DMS53 treated with DMSO at 0.1 percent for 48 hours (cell line): ENCODE results near the gene COMMD8.
A peak's percentile ranks its signal among the peaks of the same experiment; 100 is the strongest.
"Not testable (repeated sequence)": the region's sequence is repeated elsewhere in the genome, so short reads cannot be mapped to it uniquely, and the experiment has no call there.

Experiments
- DNase-seq: peaks from one replicate; lab custom pipeline; 2025; ENCODE audit not compliant: unreplicated experiment; lab: John Stamatoyannopoulos, UW

COMMD8 gene

DNA sequence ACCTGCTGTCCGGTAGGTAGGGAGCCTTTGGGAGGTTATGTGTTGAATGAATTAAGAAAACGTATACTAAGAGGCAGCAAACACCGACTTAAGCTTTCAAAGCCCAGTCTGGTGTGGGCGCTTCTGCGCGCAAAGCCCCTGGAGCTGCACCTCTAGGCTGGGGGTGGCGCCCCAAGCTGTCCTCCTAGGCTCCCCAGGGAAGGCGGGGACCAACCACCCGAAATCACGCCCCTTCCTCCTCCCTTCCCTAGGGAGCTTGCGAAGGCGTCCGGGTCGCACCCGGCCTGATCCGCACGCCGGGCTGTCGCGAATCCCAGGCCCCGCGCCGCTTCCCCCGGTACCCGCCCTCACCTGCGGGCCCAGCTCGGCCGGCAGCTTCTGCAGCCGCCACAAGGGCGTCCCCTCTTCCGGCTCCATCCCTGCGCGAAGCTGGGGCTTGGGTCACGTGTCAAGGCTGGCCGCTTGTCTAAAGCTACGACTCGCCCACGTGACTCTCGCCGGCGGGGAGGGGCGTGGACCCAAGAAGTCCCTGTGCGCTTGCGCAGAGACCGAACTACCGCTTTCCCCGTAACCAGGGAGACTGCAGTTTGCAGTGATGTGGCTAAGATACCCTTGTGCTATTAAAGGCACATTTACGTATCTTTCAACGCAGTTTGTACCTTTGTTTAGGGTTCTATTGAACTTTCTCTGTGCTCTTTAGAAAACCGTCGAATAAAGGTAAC lies at the start of gene COMMD8:
Gene COMMD8 (minus strand): TSS at position 468 of the 722 bp plus-strand sequence. CDS start 51 bp downstream, at position 417.
- peak; percentile 97 for DNase-seq

DNA sequence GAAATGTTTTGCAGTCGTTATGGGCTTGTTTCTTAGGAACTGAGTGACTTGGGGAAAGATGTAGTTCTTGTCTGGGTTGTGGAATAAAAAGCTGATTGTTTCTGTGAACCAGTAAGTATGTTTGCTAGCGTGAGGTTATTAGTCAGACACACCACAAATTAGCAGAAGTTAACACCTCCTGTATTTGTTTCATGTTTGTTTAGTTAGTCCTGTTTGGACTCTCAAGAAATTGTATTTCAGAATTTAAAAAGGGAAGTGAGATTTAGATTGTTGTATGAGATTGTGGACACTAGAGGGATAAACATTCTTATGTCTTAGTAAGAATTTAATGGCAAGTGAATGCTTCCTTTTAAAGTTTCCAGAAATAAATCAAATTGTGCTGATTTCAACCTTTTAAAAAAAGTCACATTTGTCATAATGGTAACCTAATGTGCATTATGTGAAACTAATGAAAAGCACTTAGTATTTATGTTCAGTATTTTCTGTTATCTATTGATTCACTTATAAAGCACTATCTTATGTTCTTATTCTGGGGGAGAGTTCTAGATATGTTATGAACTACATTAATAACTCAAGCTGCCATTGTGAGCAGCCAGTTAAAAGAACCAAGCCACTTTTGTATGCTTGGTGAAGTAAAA lies 47.1 kb upstream of the COMMD8 start:
- no peak for DNase-seq

DNA sequence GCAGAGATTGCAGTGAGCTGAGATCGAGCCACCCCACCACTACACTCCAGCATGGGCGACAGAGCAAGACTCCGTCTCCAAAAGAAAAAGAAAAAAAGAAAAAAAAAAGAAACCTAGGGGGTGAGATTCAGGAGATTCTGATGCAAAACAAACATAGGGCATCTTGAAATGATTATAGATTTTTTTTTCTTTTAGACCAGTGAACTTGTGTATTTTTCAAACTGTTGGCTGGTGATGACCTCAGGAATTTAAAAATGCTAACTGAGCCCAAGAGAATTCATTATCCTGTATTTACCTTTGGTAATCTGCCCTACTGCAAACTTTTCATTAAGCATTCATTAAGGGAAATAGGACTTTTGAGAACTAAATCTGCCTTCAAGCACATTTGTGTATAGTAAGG lies 42.2 kb upstream of the COMMD8 start:
- no peak for DNase-seq

DNA sequence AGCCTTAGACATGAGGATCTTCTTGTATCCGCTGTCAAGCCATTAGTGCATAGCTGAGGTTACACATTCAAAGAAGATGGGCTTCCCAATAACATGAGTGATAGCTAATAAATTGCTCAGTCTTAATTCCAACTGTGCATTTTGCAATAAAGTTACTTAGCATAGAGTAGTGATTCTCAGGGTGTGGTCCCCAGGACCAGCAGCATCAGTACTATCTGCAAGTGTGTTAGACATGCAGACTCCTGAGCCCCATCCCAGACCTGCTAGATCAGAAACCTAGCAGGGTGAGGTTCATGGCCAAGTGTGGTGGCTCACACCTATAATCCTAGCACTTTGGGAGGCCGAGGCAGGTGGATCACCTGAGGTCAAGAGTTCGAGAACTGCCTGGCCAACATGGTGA lies 41.6 kb upstream of the COMMD8 start:
- DNase-seq: no peak

DNA sequence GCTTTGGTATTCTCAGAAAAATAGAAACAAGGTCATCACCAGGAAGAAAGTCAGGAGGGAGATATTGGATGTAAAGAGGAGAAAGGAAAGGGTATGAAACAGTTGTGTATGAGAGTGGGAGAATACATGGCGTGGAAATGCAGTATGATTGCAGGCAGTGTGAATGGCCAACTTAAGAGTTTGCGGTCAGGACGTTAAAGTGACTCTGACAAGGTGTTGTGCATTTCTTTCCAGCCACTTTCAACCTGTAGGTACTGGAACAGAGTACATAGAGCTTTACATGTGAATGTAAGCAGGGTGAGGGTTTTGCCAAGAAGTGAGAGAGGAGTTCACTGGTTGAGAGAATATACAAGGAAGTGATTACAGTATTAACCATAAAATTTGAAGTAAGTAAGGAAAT lies 37.3 kb upstream of the COMMD8 start:
- DNase-seq: no peak

DNA sequence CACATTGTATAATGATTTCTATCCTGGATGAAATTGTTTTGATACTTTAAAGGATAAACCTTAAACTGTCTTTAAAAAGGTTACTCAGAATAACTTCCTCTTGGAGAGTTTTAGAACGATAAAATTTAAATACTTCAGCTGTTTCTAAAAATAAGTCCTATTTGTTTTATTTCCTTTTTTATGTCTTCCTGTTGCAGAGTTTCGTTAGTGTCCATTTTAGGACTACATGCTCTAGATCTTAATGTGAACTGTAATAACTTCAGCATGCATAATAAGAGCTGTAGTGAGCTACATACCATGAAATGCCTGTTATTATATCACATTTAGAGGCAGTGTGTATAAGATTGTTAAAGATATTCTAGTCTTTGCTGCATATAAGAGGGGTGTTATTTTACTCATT lies 36.2 kb upstream of the COMMD8 start:
- no peak for DNase-seq

DNA sequence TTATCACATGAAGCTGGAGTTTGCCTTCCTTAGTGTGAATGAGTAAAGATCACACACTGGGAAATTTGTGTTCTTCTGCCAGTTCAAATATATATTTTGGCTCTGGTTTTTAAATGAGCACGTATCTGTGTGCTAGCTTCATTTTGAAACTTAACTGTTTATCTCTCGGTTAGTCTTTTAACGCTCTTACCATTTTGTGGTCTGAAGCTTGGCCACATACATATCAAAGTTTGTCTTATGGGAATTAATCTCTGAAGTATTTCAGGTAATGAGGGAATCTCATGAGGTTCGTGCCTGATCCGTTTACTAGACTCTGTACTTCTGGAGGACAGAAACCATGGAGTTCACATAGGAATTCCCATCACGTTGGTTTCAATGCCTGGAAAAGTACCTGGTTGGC lies 35.4 kb upstream of the COMMD8 start:
- DNase-seq: no peak

DNA sequence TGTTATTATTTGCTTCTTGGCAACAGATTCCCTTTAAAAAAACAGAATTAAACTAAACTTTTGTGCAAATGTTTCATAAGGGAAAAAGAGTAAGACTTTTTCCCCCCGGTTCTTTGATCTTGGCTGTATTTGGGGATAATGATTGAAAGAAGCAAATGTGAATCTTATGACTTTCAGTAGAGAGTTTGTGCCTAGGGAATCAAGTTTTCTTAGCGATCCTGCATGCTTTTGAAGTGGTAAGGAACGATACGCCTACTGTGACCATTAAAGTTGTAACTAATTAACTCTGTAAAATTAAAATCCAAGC lies 30.6 kb upstream of the COMMD8 start:
- DNase-seq: no peak

DNA sequence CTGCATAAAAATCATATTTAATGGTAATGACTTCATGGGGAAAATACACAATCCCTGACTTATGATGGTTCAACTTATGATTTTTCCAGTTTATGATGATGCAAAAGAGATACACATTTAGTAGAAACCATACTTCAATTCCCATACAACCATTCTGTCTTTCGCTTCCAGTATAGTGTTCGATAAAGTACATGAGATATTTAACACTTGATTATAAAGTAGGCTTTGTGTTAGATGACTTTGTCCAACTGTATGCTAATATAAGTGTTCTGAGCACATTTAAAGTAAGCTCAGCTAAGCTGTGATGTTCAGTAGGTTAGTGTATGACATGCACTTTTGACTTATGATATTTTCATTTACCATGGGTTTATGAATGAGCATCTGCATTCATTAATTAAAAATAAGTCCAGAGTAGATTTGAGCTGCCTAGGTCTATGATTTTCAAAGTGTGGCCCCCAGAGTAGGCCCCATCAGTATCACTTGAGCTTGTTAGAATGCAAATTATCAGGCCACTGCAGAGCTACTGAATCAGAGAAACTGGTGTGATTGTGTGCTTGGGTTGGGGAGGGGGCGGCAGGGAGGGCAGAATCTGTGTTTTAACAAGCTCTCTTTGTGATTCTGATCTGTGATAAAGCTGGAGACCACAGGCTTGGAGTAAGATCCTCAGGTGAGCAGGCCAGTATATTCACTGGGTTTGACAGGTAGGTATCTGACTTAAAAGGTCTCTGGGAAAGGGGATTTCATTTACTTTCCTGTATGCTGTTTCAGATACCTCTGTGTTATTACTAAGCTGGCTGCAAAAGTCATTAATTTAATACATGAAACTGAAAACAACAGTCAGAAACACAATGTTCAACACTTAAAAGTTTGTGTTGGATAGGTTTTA lies 30.0 kb upstream of the COMMD8 start:
- DNase-seq: no peak

DNA sequence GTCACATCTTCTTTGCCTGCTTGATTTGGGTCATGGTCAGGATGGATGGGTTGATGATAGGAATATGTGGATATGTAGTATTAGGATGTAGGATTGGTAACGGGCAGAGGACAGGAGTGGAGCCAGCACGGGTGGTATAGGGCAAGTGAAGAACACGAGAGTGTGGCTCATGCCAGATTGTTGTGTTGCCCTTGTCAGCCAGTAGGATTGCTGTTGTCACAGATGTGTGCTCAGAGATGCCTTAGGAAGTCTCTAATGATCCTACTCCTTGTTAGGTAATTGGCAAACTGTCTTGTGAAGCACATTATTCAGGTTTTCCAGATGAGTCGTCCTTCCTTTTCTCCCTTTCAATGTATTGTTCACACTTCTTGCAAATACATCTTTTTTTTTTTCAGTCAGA lies 27.0 kb upstream of the COMMD8 start:
- DNase-seq: peak; percentile 15

DNA sequence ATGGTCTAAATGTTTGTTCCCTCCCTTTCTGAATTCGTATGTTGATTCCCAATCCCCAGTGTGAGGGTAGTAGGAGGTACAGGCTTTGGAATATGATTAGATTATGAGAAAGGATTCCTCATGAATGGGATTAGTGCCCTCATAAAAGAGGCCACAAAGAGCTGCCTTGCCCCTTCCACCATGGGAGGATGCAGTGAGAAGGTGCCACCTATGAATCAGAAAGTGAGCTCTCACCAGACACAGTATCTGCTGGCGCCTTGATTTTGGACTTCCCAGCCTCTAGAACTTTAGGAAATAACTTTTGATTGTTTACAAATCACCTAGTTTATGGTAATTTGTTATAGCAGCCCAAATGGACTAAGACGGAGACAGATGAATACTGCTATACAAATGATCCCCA lies 25.2 kb upstream of the COMMD8 start:
- no peak for DNase-seq

DNA sequence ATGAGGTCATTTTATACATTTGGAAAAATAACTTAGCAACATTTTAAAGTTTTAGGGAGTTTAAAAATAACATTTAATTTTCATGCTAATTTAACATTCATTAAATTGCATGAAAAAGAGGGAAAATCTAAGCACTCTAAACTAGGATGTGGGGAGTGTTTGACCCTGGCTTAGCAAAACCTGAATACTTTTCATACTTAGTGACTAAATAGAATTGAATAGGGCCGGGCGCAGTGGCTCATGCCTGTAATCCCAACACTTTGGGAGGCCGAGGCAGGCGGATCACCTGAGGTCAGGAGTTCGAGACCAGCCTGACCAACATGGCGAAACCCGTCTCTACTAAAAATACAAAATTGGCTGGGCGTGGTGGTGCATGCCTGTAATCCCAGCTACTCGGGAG lies 23.2 kb upstream of the COMMD8 start:
- DNase-seq: not testable (repeated sequence)

DNA sequence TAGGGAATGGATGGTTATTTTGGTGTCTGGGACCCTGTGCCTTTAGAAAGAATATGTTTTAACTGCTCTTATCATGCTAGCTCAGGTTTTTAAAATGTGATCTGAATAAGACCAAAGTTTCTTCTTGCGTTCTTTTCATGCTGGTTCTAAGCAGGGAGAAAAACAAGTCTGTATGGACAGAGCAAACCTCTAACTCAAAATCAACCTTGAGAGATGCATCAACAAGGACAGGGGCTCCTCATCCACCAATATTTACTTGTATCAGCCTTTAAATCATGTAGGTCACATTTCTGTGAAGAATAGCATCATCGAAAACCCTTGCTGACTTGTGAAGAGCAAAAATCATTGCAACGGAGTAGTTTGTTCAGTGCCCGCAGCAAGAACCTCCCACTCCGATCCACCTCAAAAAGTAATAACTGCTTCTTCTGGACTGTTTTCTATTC lies 22.8 kb upstream of the COMMD8 start:
- DNase-seq: no peak

DNA sequence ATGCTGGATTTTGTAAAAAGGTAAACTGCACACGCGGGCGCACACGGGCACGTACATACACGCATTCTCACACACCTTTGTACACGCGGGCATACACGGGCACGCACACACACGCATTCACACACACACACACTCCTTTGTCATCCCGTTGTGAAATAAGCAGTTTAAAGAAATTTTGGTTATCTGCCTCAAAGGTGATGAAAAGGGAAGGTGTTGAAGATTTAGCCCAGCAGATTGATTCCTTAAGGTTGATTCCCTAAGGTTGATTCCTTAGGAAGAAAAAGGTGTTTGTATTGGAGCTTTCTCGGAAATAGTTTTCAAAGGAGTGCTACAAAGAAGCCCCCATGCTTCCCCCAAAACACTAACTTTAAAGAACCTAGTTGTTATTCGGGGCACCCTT lies 22.3 kb upstream of the COMMD8 start:
- no peak for DNase-seq

DNA sequence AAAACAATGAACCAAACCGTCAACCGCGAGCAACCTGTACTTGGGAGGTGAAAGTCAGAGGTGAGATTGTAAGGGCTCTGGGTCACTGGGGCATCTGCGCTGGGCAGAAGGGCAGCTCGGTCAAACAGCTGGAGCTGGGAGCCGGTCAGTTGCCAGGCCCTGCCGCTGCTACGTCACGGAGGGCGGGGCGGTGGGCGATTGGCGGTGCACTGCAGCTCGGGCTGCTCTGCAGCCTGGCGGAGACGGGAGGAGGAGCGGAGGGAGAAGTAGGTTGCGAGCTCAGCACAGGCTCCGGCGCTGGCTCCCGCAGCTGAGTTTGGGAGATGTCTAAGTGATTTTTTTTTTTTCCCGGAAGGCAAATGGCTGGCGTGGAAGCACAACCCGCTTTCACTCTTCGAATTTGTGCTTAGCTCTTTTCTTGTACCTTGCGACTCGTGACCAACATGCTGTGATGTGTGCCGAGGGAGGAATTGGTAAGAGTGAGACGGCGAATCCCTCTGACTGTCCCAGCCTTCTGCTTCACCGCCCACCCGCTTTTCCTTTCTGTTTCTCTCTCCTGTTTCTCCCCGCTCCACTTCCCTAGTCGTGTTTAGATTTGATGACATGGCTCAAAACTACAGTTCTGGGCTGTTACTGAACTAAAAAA lies 21.7 kb upstream of the COMMD8 start, which contains the start of gene ATP10D:
Gene ATP10D (plus strand): TSS at position 229 of the 646 bp plus-strand sequence. CDS start 27,266 bp downstream, outside the sequence.
- DNase-seq: peak; percentile 91

DNA sequence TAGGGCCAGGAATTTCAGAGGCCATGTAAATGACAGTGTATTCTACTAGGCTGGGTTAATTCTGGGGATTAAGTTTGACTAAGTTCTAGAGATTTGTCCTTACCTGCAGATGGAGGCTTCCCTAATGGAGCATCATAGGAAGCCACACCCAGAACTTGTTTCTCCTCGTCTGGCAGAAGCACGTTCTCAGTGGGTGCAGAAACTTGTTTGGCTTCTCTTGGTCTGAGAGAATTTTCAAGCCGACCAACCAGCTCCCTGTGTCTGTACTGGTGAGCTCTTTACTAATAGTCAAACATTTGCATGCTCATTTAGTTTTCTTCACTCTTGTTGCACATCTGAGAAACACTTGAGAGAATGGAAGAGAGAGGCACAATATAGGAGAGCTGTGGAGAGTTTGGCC lies 20.7 kb upstream of the COMMD8 start:
- DNase-seq: no peak

DNA sequence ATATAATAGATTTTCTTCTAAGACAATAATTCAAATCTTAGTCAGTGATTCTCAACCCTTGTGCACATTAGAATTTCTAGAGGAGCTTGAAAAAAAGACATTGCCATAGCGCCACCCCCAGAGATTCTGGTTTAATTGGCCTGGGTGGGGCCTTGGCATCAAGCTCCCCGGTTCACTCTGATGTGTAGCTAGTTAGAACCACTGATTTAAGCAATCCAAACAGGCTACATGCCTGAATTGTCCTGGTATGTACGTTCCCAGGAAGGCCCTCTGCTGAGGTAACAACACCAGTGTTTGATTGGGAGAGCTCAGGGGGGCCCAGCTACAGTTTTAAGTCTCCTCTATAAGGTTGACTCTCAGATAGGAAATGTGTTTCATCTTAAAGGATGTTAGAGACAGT lies 20.2 kb upstream of the COMMD8 start:
- DNase-seq: no peak

DNA sequence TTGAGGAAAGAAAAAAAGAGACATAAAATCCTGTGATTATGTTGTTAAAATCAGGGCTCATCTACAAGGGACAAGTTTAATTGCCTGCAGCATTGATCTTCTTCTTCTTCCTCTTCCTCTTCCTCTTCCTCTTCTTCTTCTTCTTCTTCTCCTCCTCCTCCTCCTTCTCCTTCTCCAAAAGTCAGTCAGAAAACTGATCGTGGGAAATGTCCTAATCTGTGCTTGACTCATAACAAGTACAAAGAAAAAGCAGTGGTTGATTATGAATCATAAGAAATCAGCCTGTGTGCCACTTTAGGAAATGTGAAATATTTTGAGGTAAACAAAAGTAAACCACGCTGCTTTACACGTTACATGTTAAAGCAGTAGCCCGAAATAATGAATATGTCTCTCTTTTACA lies 18.8 kb upstream of the COMMD8 start:
- no peak for DNase-seq

DNA sequence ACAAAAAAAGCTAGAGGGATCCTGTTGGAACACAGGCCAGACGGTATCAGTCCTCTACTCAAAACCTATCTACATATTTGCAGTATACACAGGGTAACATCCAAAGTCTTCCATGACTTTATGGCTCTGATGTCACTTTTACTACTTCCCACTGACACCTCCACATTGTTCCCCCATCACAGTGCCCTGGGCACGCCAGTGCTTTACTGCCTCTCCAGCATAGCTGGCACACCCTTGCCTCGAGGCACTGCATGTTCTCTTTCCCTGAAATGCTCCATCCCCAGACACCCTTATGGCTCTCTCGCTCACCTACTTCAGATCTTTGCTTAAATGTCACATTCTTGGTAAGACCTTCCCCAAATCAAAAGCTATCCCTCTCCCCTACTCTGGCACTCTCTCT lies 15.3 kb upstream of the COMMD8 start:
- DNase-seq: no peak

DNA sequence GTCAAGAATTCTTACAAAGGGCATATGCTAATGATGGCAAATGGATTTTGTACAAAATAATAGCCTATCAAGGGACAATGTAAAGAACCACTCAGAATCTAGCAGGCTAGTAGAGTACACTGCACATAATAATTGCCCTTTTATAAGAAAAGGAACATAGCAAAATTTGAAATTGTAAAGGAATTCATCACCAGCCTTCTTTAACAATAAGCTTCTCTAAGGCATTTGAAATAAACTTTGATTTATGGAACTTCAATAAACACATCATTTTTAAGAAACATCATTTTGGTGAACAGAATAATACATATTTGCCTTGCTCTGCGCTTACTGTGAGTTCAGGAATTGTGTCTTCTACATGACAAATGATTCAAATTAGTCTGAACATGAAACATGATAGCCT lies 11.9 kb upstream of the COMMD8 start:
- no peak for DNase-seq

DNA sequence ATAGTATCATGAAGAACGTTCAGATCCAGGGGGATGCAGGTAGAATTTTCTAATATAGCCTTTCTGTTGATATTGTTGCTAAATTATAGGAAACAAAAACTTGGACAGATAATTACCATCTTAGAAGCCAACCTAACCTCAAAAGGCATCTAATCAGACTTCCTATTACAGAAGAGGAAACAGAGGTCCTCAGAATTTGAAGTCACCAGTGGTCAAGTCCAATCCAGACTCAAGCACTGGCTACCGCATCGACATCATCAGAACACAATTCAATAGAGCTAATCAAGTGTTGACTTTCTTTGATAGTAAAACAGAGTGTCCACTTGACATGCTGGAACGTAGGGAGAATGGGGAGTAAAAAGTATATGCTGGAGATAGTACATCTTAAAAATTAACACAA lies 11.3 kb upstream of the COMMD8 start:
- DNase-seq: no peak
